ENCODE measurements around the gene LBX1. TPM values are rescaled to one million over a fixed set of nuclear protein-coding genes. Genes with fewer than 3 reads are reported as not detected.

The LBX1 gene
- total RNA-seq, 1 donor, result not detected

GRCh38 chr10:101267290-101267680 is 38.0 kb upstream of the LBX1 start:
- TF ChIP-seq, protein P1, sequence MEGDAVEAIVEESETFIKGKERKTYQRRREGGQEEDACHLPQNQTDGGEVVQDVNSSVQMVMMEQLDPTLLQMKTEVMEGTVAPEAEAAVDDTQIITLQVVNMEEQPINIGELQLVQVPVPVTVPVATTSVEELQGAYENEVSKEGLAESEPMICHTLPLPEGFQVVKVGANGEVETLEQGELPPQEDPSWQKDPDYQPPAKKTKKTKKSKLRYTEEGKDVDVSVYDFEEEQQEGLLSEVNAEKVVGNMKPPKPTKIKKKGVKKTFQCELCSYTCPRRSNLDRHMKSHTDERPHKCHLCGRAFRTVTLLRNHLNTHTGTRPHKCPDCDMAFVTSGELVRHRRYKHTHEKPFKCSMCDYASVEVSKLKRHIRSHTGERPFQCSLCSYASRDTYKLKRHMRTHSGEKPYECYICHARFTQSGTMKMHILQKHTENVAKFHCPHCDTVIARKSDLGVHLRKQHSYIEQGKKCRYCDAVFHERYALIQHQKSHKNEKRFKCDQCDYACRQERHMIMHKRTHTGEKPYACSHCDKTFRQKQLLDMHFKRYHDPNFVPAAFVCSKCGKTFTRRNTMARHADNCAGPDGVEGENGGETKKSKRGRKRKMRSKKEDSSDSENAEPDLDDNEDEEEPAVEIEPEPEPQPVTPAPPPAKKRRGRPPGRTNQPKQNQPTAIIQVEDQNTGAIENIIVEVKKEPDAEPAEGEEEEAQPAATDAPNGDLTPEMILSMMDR (IDR thresholded peaks at IDR 0.05; ENCODE audit: insufficient read depth, low read depth, low read length), result no peak
- no peak overlapping the region for H3K4me3 ChIP-seq (ENCODE audit: low read depth, low read length)
- no peak for DNase-seq (ENCODE audit: low read depth)

DNA sequence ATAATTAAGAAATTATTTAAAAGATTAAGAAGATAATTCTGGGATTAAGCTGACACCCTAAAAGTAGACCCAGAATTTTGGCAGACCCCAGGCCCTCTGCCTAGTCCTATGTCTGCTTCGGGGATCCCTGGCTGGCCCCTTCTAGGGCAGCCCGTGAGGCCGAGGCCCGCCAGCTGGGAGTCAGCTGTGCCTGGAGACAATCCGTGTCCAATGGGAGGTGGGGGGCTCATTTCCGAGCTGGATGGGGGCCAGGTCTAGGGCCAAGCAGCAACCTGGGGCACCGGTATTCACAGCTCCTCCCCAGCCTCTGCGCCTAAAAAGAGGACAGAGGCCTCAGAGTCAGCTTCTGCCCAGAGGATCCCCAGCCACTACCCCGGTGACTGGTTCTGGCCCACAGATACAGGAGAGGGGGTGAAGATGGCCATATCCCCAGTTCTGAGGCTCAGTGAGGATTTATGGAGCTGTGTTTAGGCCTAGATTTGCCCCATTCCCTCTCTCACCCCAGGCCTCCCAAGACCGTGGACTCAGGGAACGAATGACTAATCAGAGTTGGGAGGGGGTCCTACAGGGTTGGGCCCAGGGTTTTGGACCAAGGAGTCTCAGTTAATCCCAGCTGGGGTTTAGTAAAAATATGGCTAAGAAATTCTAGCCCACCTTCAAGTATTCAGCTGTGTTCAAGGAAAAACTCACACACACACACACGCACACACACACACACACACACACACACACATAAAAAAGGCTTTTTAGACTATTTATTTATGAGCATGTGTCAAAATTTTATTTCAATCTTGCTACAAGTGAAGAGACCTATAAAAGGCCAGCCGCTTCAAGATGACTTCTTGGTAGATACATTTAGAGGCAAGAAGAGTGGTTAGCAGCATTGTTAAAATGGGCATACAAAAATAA is 37.4 kb upstream of the LBX1 start:
- H3K4me3 ChIP-seq (ENCODE audit: low read depth, low read length), result no peak overlapping the region
- DNase-seq (ENCODE audit: low read depth), result no peak
- TF ChIP-seq, protein P1 (IDR thresholded peaks at IDR 0.05; ENCODE audit: insufficient read depth, low read depth, low read length), result no peak

DNA sequence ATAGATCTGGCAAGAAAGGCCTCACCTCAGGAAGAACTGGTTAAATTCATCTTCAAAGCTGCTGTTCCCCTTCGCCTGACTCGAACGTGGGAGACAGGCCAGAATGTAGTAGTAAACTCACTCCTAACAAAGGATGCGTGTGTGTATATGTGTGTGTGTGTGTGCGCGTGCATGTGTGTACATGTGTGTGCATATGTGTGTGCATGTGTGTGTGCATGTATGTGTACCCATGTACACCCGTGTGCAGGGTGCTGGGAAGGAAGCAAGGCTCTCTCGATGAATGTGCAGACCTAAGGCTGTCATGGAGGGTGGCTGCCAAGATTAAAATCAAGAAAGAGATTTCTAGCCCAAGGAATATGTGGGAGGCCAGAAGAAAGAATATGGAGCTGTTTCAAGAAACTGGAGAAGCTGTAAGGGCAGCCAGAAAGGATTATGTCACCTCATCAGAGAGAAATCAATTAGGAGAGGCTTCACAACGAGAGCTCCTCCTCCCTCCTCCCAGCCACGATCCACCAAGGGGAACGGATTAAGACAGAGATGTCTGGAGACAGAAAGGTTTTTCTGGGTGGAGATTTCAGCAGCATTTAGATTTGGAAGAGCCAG is 34.0 kb upstream of the LBX1 start:
- DNase-seq (ENCODE audit: low read depth), result no peak
- TF ChIP-seq, protein P1 (IDR thresholded peaks at IDR 0.05; ENCODE audit: insufficient read depth, low read depth, low read length), result no peak
- H3K4me3 ChIP-seq (ENCODE audit: low read depth, low read length), result no peak overlapping the region

DNA sequence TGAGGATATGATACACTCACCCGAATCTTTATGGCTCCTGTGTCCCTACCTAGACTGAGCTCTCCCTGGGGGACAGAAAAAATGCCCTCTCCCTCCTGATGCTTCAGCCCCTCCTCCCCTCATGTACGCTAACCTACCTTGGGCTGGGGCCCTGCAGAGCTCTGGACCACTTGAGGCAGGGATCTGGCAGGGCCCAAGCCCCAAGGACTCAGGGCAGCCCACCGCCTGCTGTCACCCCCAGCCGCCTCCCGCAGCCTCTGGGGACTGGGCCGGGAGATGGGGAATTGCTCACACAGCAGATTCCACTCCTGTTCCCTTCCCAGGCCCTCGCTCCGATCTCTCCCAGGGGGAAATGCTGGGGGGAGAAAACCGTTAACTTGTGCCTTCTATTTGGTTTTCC is 32.9 kb upstream of the LBX1 start:
- TF ChIP-seq, protein P1 (IDR thresholded peaks at IDR 0.05; ENCODE audit: insufficient read depth, low read depth, low read length), result no peak
- no peak for DNase-seq (ENCODE audit: low read depth)
- no peak overlapping the region for H3K4me3 ChIP-seq (ENCODE audit: low read depth, low read length)

- H3K4me3 ChIP-seq (ENCODE audit: low read depth, low read length), result no peak overlapping the region
- no peak for DNase-seq (ENCODE audit: low read depth)
- TF ChIP-seq, protein P1 (IDR thresholded peaks at IDR 0.05; ENCODE audit: insufficient read depth, low read depth, low read length), result no peak
Measured at GRCh38 chr10:101261702-101262101, 32.4 kb upstream of the LBX1 start.

GRCh38 chr10:101260764-101261481 is 31.7 kb upstream of the LBX1 start:
- DNase-seq (ENCODE audit: low read depth), result no peak
- TF ChIP-seq, protein P1 (IDR thresholded peaks at IDR 0.05; ENCODE audit: insufficient read depth, low read depth, low read length), result no peak

More at GRCh38 chr10:101260764-101261481, 31.7 kb upstream of the LBX1 start:
- H3K4me3 ChIP-seq (ENCODE audit: low read depth, low read length), result no peak overlapping the region

Measured in fibroblast of villous mesenchyme (primary cell).